GM21447 (cell line): Measurements from ENCODE around the gene ALDH16A1.
"Not testable (repeated sequence)": the region's sequence is repeated elsewhere in the genome, so short reads cannot be mapped to it uniquely, and the experiment has no call there.

Source experiments
- ATAC-seq: cut with Tn5 transposase; IDR thresholded peaks from one replicate; pipeline ENCODE4 v1.9.1; 2021; ENCODE audit not compliant: unreplicated experiment

ALDH16A1 gene

DNA sequence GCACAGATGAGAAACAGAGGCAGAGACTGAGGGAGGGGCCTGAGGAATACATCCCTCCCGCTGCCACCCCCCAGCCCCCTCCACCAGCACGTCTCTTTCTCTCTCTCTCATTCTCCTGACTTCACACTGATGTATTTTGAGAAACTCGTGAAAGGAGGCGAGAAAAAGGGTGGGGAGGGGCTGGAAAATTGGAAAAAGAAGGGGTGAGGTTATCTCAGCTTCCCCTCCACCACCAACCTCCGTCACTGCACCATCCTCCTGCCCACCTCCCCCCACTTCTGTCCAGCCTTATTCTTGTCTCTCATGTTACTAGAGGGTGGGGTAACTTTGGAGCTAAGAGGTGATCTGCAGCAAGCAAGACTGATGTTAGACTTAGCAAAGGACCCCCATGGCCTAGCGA lies 13.2 kb upstream of the ALDH16A1 start:
- ATAC-seq: no peak

- no peak for ATAC-seq
These were observed 12.4 kb upstream of the ALDH16A1 start for GRCh38 chr19:49440439-49441209.

- no peak for ATAC-seq
These were observed 11.6 kb upstream of the ALDH16A1 start, which contains the start of gene SLC17A7 for GRCh38 chr19:49441210-49441959. Gene SLC17A7, minus strand, starts transcription at chr19:49441527. Its CDS starts 148 bp downstream, at chr19:49441379.

DNA sequence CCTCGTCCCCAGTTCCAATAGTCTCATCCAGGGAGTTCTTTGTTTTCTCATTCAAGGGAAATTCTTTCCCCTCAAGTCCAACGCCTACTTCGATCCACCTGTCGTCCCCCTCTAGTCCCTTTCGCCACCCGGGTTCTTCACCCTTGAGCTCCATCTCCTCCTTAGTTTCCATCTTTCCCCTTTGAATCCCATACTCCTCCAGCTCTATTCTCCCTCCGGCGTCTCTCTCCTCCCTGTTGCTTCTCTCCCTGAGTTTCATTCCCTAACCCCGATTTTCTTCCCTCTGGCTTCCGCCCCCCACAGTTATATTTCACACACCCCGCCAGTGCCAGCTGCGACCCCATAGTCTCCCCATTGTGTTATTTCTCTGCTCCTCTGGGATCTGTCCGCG lies 11.1 kb upstream of the ALDH16A1 start:
- no peak for ATAC-seq

DNA sequence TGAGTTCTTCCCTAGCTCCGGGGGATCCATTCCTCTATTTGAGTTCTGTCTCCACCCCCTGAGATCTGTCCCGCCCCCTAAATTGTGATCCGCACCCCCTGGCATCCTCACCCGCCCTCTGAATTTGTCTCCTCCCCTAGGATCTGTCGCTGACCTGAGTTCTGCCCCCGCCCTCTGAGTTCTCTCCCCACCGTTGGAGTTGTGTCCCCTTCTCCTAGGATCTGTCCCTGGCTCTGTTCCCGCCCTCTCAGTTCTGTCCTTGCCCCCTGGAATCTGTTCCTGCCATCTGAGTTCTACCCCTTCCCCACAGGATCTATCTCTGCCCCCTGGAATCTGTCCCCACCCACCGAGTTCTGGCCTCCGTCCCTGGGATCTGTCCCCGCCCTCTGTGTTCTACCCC lies 10.7 kb upstream of the ALDH16A1 start:
- ATAC-seq: no peak

GRCh38 chr19:49442771-49443365 lies 10.2 kb upstream of the ALDH16A1 start:
- peak; percentile 1 for ATAC-seq

DNA sequence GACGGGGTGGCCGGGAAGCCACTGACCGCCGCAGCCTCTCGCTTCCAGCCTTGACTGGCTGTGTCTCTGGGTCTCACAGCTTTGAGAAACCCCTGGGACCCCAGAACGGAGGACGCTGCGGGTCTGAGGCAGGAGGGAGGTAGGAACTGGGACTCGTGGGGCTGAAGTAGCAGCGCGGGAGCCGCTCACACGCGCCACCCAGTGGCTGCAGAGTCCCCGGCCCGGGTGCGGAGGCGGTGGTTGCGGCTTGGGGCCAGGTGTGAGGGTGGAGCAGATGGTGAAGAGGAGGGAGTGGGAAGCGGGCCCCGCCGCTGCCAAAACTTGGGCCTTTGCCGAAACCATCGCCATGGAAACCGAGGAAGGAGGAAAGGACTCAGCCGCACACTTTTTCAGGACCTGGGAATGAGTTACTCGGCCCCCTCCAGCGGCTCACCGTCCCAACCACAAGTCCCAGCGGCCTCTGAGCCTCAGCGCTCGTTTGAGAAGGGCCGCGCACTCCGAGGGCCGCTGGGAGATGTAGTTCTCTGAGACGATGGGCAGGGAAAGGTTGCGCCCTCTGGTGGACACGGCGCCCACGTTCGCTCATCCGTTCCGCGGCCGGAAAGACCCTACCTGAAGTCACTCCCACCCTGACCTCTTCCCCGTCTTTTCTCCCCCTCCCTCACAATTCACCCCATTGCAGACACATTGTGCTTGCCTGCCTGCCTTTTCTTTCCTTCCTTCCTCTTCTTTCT lies 9.5 kb upstream of the ALDH16A1 start:
- ATAC-seq: peak; percentile 77

DNA sequence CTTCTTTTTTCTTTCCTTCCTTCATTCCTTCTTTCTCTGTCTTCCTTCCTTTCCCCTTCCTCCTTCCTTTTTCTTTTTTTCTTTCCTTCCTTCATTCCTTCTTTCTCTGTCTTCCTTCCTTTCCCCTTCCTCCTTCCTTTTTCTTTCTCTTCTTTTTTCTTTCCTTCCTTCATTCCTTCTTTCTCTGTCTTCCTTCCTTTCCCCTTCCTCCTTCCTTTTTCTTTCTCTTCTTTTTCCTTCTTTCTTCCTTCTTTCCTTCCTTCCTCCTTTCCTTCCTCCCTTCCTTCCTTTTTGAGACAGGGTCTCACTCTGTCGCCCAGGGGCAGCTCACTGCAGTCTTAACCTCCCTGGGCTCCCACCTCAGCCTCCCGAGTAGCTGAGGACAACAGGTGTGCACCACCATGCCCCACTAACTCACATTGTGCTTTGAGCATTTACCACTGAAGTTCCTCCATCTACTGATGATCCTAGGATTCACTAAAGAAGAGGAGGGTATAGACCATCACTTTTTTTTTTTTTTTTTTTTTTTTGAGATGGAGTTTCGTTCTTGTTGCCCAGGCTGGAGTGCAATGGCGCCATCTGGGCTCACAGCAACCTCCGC lies 8.8 kb upstream of the ALDH16A1 start:
- not testable (repeated sequence) for ATAC-seq

DNA sequence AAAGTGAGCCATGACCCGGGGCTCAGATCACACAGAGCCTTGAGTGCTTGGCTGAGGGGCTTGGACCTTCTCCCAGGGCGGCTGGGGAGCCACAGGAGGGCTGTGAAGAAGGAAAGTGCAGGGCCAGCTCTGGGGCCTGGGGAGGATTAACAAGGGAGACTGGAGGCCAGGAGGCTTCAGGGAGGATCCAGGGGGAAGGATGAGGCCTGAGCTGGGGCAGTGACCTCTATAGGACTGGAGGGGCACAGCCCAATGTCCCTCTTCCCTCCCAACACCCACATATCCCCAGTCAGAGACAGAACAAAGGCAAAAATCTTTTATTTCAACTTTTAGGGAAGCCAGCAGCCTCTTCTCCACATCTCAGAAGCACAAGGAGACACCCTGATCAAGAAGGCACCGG lies 7.0 kb upstream of the ALDH16A1 start:
- ATAC-seq: no peak

DNA sequence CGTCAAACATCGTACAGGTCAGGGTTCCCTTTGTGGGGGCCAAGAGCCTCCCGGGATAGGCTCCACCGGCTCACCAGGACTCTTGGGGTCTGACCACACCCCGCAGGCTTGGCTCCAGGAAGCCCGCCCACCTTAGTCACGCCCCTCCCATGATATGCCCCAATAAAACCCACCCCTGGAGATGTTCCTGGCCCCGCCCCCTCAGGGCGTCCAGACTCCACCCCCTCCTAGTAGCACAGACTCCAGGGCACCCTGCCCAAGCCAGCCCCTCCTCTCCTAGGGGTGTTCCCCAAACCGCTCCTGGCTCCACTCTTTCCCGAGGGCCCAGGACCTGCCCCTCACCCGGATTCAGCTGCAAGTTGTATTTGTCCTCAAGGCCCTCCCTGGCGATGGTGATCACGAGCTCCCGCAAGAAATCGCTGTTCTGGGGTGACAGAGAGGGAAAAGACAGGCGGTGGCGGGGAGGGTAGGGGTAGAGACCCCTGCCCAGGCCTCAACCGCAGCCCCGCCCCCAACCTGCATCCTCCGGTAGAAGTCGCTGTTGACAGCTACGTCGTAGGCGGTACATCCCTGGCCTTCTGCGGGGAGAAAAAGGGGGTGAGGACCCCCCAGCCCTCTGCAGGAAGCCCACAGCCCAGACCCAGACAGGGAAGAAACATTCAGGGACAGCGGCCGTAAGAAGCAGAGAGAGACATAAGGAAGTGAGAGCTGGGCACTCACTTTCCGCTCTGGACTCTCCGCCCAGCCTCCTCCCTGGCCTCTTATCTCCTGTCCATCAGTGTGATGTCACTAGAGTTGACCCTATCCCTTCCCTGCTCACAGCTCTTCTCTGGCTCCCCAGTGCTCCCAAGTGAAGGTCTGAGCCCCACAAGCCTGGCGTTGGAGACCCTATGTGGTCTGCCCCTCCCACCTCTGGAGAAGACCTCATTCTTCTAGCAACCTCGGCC lies 5.3 kb upstream of the ALDH16A1 start:
- ATAC-seq: no peak

- no peak for ATAC-seq
These were observed 4.6 kb upstream of the ALDH16A1 start for GRCh38 chr19:49448432-49448786.

- no peak for ATAC-seq
These were observed 2.6 kb upstream of the ALDH16A1 start for GRCh38 chr19:49450405-49450804.

DNA sequence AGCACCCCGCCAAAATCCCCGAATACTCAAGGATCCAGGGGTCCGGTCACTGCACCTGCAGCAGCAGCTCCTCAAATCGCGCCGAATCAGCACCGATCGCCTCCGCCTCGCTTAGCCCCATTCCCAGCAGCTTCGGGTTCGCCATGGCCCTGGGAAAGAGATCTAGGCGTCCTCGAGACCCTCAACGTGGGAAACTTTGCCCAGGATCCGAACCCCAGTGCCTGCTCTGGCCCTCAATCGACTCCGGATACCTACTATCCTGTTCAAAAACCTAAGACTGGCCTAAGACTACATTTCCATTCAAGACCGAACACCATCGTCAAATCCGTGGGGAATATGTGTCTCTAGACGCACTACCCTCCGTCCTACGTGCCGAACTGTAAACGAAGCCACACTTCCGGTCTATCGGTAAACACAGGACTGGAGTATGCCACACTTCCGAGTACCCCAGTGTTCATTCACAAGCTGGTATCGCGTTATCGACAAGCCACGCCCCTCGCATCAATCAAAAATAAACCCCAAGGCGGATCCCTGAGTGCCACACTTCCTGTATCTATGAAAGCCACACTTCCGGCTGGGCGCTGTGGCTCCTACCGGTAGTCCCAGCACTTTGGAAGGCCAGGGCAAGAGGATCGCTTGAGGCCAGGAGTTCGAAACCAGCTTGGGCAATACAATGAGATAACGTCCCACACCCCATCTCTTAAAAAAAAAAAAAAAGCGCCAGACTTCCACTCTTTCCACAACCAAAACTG lies 1.4 kb upstream of the ALDH16A1 start, which contains the start of gene PIH1D1:
Gene PIH1D1 (minus strand): TSS at position 385 of the 752 bp plus-strand sequence. CDS start 240 bp downstream, at position 145.
- peak; percentile 49 for ATAC-seq

DNA sequence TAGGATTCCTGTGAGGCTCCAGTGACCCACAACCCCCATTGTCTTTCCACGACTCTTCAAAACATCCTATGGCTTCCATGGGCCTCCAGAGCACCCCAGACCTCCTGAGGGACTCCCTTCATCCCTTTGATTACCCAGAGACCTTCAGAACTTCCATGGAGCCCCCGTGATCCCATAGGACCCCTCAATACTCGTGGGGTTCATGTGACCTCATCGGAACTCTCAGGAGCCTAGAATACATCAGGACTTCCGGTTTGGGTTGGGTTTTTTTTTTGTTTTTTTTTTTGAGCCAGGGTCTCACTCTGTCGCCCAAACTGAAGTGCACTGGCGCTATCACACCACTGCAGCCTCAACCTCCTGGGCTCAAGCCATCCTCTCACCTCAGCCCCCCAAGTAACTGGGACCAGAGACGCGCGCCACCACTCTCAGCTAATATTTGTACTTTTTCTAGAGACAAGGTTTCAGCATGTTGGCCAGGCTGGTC lies 774 bp downstream of the ALDH16A1 start:
- no peak for ATAC-seq

- no peak for ATAC-seq
These were observed 2.7 kb downstream of the ALDH16A1 start for GRCh38 chr19:49455773-49456172.

DNA sequence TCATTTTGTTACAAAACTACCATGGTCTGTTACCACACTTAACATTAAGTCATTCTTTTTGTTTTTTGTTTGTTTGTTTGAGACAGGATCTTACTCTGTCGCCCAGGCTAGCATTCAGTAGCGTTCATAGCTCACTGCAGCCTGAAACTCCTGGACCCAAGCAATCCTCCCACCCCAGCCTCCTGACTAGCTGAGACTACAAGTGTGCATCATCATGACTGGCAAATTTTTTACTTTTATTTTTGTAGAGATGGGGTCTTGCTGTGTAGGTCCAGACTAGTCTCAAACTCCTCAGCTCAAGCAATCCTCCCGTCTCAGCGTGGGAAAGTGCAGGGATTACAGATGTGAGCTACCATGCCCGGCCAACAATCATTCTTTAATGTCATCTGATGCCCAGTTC lies 3.3 kb downstream of the ALDH16A1 start:
- ATAC-seq: no peak

- no peak for ATAC-seq
These were observed 5.5 kb downstream of the ALDH16A1 start for GRCh38 chr19:49458567-49458903.

- no peak for ATAC-seq
These were observed 6.4 kb downstream of the ALDH16A1 start for GRCh38 chr19:49459388-49459787.

GRCh38 chr19:49461130-49461529 lies 8.1 kb downstream of the ALDH16A1 start:
- ATAC-seq: not testable (repeated sequence)
